Astrocyte of the spinal cord (primary cell): Measurements from ENCODE around the gene C1QTNF2.

ENCODE experiments used
- DNase-seq: peaks from one replicate; pipeline ENCODE4 v3.0.0; 2011; ENCODE audit warnings: low read depth, low spot score
- H3K4me3 ChIP-seq: 2 replicates; pipeline ENCODE4 v1.5.1; 2011; ENCODE audit warnings: low read depth, mild to moderate bottlenecking, low read length, moderate library complexity
- CTCF ChIP-seq: IDR thresholded peaks from 2 replicates; pipeline ENCODE4 v1.5.1; 2012; ENCODE audit warnings: low read depth, mild to moderate bottlenecking, low read length, inconsistent platforms
- in situ Hi-C: cut with HindIII; loops from 2 replicates; pipeline ENCODE4 v1.10.0; 2017; ENCODE audit warnings: low sequenced_read_pairs

The C1QTNF2 gene

GRCh38 chr5:160357861-160358411, 12.5 kb downstream of the C1QTNF2 start:
- no peak overlapping the region for H3K4me3 ChIP-seq
- TF ChIP-seq CTCF, result no peak
- in situ Hi-C loops, result no loop called here
- no peak for DNase-seq

- in situ Hi-C loops, result no loop called here
- DNase-seq, result no peak
- no peak overlapping the region for H3K4me3 ChIP-seq
- TF ChIP-seq CTCF, result no peak
Measured at GRCh38 chr5:160357394-160357793, 13.0 kb downstream of the C1QTNF2 start.

- no peak for TF ChIP-seq CTCF
- in situ Hi-C loops, result no loop called here
- DNase-seq, result no peak
- no peak overlapping the region for H3K4me3 ChIP-seq
Measured at GRCh38 chr5:160356550-160357347, 13.7 kb downstream of the C1QTNF2 start.

GRCh38 chr5:160354666-160355065, 15.8 kb downstream of the C1QTNF2 start:
- in situ Hi-C loops, result no loop called here
- TF ChIP-seq CTCF, result no peak
- no peak for DNase-seq
- no peak overlapping the region for H3K4me3 ChIP-seq

GRCh38 chr5:160353379-160353778, 17.0 kb downstream of the C1QTNF2 start:
- no peak for TF ChIP-seq CTCF
- no peak for DNase-seq
- in situ Hi-C loops, result no loop called here
- H3K4me3 ChIP-seq, result no peak overlapping the region

- in situ Hi-C loops, result no loop called here
- no peak for TF ChIP-seq CTCF
- H3K4me3 ChIP-seq, result no peak overlapping the region
- DNase-seq, result no peak
Measured at GRCh38 chr5:160352308-160352707, 18.1 kb downstream of the C1QTNF2 start.
